Uterus (tissue), 2 donors: ENCODE results near the gene MST1.

Experiments
- CTCF ChIP-seq, 4 experiments: fragments of 200-600 bp in 2 of 4; fragments of 450-650 bp in 2 of 4; sonication (generic) in 2 of 4; IDR thresholded peaks; one replicate each; pipeline ENCODE4 v1.5.1; 2016 to 2019; ENCODE audit warnings: antibody characterized with exemption in 4 of 4, mild to moderate bottlenecking in 2 of 4, moderate library complexity in 1 of 4
- POLR2A ChIP-seq, 2 donors: fragments of 450-650 bp; IDR thresholded peaks; one replicate each; pipeline ENCODE4 v1.6.1; 2016; ENCODE audit warnings: antibody characterized with exemption in 2 of 2, mild to moderate bottlenecking in 1 of 2, moderate library complexity in 1 of 2

GRCh38 chr3:49662021-49662420, 27.3 kb downstream of the MST1 start:
- TF ChIP-seq POLR2A (IDR thresholded peaks at IDR 0.05), result no peak
- TF ChIP-seq CTCF (IDR thresholded peaks at IDR 0.05), result no peak
